ENCODE measurements around the gene OTUB1.

DNA sequence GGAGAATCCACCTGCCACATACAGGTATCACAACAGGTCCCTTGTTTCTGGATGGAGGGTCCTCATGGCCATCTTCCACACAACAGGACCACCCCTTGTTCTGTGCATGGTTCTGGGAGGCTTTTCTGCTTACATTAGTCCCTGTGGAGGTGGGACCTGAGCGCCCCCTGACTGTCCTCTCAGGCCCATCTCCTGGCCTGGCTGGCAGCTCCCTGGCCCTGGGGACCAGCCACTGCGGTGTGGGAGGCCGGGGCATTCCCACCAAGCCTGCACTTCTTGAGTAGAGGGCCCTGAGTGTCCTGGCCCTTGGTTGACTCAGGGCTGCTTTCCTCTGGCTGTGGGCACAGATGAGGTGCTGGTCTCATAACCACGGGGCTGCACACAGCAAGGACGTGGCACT, 6.8 kb upstream of the OTUB1 start:
- no peak for TF ChIP-seq CTCF (IDR thresholded peaks at IDR 0.05)
- TF ChIP-seq POLR2A (IDR thresholded peaks at IDR 0.05), result no peak
- no peak for TF ChIP-seq EP300 (IDR thresholded peaks at IDR 0.05)
- no peak for TF ChIP-seq POLR2AphosphoS5 (IDR thresholded peaks at IDR 0.05)
